Panc1 (cell line): ENCODE results near the gene HES1.

ENCODE experiments used
- POLR2AphosphoS5 ChIP-seq: IDR thresholded peaks from 2 replicates; pipeline ENCODE4 v1.6.1; 2012; ENCODE audit warnings: mild to moderate bottlenecking, low read depth, low read length, moderate library complexity
- TCF7L2 ChIP-seq: IDR thresholded peaks from 2 replicates; pipeline ENCODE4 v1.6.1; 2011; ENCODE audit warnings: mild to moderate bottlenecking, low read depth, low read length, inconsistent platforms
- TF ChIP-seq, protein P1 (sequence below), 2 experiments: IDR thresholded peaks; 2 replicates each; pipeline ENCODE4 v1.6.1; 2011 to 2012; ENCODE audit warnings: low read depth in 2 of 2, control low read depth in 1 of 2, low read length in 1 of 2, mild to moderate bottlenecking in 1 of 2, moderate library complexity in 1 of 2; ENCODE audit not compliant: insufficient read depth in 1 of 2
- TF ChIP-seq, protein P2 (sequence below): fragments of 450-650 bp; IDR thresholded peaks from 2 replicates; pipeline ENCODE4 v1.5.1; 2017; ENCODE audit warnings: mild to moderate bottlenecking

DNA sequence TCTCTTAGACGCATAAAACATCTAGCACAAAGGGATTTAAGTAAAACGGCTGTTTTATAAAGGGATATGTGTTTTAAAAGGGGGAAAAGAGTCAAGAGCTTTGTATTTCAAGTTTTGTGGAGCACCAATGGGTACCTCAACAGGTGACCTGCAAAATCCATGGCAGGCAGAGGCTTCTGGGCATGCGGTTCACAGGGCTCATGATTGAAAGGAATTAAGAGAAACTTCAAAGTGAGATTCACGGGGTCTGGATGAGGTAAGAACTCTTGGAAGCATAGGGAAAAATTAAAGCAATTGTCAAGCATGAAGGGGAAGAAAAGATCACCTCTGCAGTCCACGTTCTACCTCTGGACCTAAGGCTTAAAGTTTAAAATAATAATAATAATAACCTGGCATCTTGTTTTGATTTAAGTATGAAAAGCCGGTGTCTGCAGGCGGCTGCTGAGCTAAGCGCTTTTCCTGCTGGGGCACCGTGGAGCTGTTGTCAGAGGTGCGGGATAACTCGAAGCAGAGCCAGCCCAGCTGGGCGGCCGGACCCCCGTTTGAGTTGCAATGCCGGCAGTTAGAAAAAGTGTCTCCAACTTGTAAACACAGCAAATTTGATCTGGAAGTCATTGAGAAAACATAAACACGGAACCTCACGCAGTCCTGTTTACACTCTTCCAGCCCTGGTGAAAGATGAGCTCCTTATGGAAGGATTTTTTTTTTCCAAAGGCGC, 40.5 kb downstream of the HES1 start:
- TF ChIP-seq, protein P1, sequence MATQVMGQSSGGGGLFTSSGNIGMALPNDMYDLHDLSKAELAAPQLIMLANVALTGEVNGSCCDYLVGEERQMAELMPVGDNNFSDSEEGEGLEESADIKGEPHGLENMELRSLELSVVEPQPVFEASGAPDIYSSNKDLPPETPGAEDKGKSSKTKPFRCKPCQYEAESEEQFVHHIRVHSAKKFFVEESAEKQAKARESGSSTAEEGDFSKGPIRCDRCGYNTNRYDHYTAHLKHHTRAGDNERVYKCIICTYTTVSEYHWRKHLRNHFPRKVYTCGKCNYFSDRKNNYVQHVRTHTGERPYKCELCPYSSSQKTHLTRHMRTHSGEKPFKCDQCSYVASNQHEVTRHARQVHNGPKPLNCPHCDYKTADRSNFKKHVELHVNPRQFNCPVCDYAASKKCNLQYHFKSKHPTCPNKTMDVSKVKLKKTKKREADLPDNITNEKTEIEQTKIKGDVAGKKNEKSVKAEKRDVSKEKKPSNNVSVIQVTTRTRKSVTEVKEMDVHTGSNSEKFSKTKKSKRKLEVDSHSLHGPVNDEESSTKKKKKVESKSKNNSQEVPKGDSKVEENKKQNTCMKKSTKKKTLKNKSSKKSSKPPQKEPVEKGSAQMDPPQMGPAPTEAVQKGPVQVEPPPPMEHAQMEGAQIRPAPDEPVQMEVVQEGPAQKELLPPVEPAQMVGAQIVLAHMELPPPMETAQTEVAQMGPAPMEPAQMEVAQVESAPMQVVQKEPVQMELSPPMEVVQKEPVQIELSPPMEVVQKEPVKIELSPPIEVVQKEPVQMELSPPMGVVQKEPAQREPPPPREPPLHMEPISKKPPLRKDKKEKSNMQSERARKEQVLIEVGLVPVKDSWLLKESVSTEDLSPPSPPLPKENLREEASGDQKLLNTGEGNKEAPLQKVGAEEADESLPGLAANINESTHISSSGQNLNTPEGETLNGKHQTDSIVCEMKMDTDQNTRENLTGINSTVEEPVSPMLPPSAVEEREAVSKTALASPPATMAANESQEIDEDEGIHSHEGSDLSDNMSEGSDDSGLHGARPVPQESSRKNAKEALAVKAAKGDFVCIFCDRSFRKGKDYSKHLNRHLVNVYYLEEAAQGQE (IDR thresholded peaks at IDR 0.05; ENCODE audit: insufficient read depth in 1 of 2, low read depth in 2 of 2, low read length in 1 of 2): no peak
- TF ChIP-seq, protein P2, sequence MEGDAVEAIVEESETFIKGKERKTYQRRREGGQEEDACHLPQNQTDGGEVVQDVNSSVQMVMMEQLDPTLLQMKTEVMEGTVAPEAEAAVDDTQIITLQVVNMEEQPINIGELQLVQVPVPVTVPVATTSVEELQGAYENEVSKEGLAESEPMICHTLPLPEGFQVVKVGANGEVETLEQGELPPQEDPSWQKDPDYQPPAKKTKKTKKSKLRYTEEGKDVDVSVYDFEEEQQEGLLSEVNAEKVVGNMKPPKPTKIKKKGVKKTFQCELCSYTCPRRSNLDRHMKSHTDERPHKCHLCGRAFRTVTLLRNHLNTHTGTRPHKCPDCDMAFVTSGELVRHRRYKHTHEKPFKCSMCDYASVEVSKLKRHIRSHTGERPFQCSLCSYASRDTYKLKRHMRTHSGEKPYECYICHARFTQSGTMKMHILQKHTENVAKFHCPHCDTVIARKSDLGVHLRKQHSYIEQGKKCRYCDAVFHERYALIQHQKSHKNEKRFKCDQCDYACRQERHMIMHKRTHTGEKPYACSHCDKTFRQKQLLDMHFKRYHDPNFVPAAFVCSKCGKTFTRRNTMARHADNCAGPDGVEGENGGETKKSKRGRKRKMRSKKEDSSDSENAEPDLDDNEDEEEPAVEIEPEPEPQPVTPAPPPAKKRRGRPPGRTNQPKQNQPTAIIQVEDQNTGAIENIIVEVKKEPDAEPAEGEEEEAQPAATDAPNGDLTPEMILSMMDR: no peak
- TF ChIP-seq TCF7L2 (no peak), POLR2AphosphoS5 (no peak)
